NCI-H526 treated with DMSO at 0.1 percent for 48 hours (cell line): ENCODE data around the gene TCF25.
"Not testable (repeated sequence)": the region's sequence is repeated elsewhere in the genome, so short reads cannot be mapped to it uniquely, and the experiment has no call there.

Source experiments
- DNase-seq: peaks from one replicate; lab custom pipeline; 2025; lab: John Stamatoyannopoulos, UW

The TCF25 gene

GRCh38 chr16:89845417-89845816 lies 28.0 kb upstream of the TCF25 start:
- no peak for DNase-seq

DNA sequence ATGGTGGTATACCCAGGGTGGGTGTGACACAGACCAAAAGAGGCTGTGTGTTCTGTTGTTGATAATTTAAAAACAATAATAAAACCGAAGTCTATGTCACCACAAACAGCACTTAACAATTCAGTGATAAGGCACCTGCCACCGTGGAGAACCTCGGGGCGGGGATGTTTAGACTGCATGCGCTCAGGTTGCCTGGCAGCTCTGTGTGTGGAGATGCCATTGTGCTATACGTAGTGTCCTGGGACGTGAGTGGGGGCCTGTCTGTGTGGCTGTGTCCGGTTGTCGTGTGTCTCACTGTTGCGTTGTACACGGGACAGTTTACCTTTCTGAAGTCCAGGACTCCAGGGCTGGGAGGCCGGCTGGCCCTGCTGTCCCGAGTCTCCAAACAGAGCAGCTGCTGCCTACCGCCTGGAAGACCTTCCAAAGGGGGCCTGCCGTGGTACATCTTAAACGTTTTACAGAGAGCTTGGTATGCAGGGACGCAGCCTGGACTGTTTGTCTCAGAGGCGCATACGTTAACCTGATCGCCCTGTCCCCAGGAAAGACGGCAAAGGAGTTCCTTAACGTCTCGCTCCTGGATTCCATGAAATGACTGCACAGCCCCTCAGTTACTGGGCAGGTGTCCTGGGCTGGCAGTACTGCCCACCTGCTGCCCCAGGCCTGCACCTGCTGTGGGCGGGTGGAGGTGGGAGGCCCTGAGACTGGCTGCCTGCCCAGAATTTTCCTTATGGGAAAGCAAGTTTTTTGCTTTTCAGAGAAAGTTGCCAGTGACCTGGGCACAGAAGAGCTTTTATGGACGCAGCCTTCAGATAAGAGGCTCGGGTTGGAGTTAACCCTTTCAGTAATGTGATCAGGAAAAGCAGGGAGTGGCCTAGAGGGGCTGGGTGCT lies 26.1 kb upstream of the TCF25 start:
- peak; percentile 12 for DNase-seq

DNA sequence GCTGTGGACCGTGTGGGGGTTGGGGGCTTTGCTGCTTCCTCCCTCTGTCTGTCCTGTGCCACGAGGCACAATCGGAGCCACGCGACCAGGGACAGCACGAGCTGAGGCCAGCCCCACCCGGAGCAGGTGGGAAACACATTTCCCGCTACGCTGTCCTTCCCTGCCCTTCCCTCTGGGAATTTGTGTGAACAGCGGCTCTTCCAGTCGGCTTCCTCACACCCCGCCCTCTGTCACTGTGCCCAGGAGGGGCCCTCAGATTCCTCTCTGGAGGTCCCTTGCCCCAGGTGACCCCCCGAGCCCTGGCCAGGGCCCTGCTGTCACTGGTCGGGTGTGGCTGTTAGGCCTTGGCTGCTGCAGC lies 25.5 kb upstream of the TCF25 start:
- DNase-seq, result no peak

DNA sequence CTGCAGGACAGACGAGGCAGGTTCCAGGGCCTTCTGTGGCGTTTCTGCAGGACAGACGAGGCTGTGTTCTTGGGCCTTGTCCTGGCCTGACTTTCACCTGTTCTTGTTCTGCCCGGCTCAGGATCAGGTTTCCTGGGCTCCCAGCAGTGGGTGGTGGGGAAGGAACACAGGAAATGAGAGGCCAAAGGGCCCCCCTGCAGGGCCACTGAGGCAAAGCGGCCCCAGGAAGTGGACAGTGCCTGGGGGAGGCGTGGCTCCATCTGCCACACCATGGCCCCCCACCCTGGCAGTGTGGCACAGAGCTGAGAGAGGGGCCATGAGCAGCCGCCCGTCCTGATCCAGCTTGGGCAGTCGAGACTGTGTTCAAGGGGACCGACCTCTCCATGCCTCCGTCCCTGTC lies 24.4 kb upstream of the TCF25 start:
- no peak for DNase-seq

GRCh38 chr16:89853306-89853993 lies 19.9 kb upstream of the TCF25 start:
- DNase-seq, result no peak

- DNase-seq, result no peak
Observed at GRCh38 chr16:89855301-89855945, 18.0 kb upstream of the TCF25 start.

- DNase-seq, result no peak
Observed at GRCh38 chr16:89855986-89856385, 17.4 kb upstream of the TCF25 start.

- DNase-seq, result no peak
Observed at GRCh38 chr16:89858973-89859614, 14.3 kb upstream of the TCF25 start.

DNA sequence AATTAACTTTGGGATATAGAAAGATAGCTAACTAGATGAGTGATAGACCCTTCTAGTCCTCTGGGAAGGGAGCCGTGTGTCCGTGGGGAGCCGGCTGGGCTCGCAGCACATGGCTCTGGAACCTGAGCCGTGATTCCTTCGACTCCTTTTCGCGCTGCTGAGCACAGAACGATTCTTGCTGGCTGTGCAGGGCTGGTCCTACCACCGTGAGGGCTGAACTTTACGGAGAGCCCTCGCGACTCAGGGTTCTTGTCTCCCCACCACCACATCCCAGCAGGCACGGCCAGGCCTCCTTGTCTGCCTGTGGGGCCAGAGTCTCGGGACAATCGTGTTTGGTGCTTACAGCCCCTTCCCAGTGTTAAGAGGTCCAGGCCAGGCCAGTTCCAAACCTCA lies 13.8 kb upstream of the TCF25 start:
- no peak for DNase-seq

DNA sequence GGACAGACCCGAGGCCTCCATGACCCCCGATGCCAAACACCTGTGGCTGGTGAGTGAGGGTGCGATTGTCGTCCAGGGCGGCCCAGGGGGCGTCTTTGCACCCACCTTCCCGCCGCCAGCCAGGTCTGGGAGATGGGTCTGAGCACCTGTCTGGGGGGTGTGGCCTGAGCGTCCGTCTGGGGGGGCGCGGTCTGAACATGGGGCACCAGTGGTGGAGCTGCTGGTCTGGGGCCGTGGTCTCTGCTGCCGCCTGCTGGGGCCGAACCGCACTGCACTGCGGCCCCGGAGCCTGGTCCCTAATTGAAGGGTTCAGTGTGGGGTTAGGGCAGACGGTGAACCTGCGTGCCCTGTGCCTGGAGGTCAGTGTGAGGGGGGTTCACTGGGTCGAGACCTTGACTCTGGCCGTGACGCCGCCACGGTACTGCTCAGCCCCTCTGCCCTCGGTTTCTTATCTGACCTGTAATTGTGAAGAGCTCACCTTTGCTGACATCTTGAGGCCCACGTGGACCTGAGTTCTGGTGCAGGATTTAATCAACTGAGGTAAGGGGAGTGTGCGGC lies 12.6 kb upstream of the TCF25 start:
- no peak for DNase-seq

GRCh38 chr16:89861648-89862047 lies 11.7 kb upstream of the TCF25 start:
- no peak for DNase-seq

DNA sequence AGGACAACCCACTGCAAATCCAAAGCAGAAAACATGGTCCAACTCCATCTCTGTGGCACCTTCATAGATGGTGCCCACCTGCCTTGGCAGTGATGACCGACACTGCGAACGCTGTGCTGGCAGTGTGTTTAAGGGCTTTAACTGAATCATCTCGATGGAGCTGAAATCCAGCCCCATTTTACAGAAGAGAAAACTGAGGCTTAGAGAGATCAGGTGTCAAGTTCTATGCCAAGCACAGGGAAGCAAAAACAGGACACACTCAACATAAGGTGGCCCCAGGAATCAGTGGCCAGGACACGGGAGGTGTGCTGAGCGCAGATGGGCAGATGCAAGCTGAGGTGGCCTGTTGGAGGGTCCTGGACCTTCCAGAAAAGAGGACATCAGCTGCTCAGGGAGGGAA lies 10.7 kb upstream of the TCF25 start:
- no peak for DNase-seq

DNA sequence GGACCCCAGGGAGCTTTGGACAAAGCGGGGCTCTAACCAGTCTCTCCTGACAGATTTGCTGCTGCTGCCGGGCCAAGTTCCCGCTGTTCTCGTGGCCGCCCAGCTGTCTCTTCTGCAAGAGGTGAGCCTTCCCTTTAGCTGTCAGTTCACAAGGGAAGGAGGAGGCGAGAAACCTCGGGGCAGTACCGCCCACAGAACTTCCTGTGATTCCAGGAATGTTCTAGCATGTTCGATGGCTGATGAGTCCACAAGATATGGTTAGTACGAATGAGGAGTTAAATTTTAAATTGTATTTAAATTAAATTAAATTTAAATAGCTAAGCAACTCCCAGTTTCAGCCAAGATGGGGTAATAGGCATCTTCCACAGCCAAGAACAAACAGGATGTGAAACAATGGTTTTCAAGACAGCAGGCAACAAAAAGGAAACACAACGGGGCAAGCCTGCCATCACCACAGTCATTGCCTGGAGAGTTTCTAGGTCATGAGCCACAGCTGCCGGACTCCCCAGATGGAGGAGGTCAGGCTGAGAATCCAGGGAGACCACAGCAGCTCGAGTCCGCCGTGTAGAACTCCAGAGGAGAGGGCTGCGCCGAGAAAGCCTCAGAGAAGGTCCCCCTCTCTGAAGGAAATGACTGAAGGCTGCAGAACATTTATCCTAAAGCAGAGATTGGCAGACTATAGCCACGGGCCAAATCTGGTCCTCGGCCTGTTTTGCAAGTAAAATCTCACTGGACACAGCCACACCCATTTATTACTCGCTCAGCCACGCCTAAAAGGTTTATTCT lies 9.5 kb upstream of the TCF25 start:
- DNase-seq, result no peak

GRCh38 chr16:89864527-89864820 lies 8.9 kb upstream of the TCF25 start:
- no peak for DNase-seq

GRCh38 chr16:89867918-89868317 lies 5.5 kb upstream of the TCF25 start:
- no peak for DNase-seq

- no peak for DNase-seq
Observed at GRCh38 chr16:89869911-89870310, 3.5 kb upstream of the TCF25 start.

DNA sequence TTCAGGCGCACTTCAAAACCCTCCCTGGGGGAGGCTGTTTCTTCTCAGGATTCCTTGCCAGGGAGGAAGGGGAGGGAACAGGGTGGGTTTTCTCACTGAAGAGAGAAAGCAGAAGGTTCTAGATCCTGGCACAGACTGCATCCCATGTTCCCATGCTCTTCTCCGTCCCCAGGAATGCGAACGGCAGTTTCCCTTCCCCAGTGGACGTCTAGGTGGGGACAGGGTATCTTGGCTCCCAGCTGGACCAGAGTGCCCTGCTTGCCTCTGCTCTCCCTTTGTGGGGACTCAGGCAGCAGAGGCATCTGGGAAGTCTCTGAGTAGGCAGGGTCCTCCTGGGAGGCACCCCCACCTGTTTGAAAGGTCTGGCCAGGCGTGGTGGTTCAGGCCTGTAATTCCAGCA lies 3.0 kb upstream of the TCF25 start:
- no peak for DNase-seq

GRCh38 chr16:89871895-89872294 lies 1.5 kb upstream of the TCF25 start:
- DNase-seq, result no peak

- peak; percentile 48 for DNase-seq
Observed at GRCh38 chr16:89873972-89874689, 739 bp downstream of the TCF25 start.

GRCh38 chr16:89879123-89879522 lies 5.7 kb downstream of the TCF25 start:
- DNase-seq, result not testable (repeated sequence)
